ENCODE results near the gene VPS8. TPM values are rescaled to one million over a fixed set of nuclear protein-coding genes. Genes with fewer than 3 reads are reported as not detected.

Gene VPS8
- total RNA-seq, 4 donors from 2014 or later, result 23.7 to 61.8 (median 37.1) TPM

DNA sequence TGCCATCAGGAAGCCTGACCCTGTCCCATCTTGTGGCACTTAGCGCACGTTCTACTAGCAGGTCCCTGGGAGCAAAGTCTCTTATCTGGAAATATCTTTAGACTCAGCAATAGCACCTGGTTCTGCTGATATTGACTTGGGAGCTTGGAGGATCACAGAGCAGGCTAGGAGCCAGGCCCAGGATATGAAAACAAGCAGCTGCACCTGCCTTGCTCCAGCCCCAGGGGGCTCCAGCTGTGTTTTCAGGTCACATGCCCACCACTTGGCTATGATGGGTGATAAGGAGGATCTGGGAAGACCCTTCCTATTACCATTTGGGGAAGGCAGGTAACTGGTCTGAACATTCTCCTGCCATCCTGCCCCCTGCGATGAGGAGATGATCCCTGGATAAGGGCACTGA lies 253.1 kb downstream of the VPS8 start:
- peaks cover 0 to 12% (median 0%) of the 10 kb centered on the region in 4 donors for H3K27me3 ChIP-seq
- H3K9me3 ChIP-seq, result peaks cover 0 to 8% (median 0%) of the 10 kb centered on the region in 3 donors
- no peaks in the 10 kb centered on the region for H3K4me1 ChIP-seq
- H3K4me3 ChIP-seq, result no peak overlapping the region
- no peak for TF ChIP-seq POLR2A (IDR thresholded peaks at IDR 0.05)
- TF ChIP-seq, protein P1, sequence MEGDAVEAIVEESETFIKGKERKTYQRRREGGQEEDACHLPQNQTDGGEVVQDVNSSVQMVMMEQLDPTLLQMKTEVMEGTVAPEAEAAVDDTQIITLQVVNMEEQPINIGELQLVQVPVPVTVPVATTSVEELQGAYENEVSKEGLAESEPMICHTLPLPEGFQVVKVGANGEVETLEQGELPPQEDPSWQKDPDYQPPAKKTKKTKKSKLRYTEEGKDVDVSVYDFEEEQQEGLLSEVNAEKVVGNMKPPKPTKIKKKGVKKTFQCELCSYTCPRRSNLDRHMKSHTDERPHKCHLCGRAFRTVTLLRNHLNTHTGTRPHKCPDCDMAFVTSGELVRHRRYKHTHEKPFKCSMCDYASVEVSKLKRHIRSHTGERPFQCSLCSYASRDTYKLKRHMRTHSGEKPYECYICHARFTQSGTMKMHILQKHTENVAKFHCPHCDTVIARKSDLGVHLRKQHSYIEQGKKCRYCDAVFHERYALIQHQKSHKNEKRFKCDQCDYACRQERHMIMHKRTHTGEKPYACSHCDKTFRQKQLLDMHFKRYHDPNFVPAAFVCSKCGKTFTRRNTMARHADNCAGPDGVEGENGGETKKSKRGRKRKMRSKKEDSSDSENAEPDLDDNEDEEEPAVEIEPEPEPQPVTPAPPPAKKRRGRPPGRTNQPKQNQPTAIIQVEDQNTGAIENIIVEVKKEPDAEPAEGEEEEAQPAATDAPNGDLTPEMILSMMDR (IDR thresholded peaks at IDR 0.05), result no peak
- no peaks in the 10 kb centered on the region for H3K36me3 ChIP-seq
- H3K27ac ChIP-seq, result no peak overlapping the region
- intact Hi-C loops (cut with DNase I), result no loop called here
- 100% methylated on average over 1 of the region's 3 CpGs for WGBS, 2 donors
- no peak for DNase-seq

DNA sequence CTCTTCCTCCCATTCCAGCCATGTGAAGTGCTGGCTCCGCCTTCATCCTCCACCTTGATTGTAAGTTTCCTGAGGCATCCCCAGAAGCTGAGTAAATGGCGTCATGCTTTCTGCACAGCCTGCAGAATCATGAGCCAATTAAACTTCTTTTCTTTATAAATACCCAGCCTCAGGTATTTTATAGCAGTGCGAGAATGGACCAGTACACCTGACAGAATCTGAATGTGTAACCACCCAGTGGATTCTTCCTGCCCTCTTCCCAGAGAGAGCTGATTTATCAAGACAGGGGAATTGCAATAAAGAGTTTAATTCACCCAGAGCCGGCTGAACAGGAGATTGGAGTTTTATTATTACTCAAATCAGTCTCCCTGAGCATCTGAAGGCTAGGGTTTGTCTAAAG lies 254.3 kb downstream of the VPS8 start:
- no peak for DNase-seq
- TF ChIP-seq, protein P1 (IDR thresholded peaks at IDR 0.05), result no peak
- no peak for TF ChIP-seq POLR2A (IDR thresholded peaks at IDR 0.05)
- Histone ChIP-seq H3K9me3 (peaks cover 0 to under 1% (median 0%) of the 10 kb centered on the region in 3 donors), H3K27me3 (peaks cover 0 to 12% (median 0%) of the 10 kb centered on the region in 4 donors), H3K27ac (no peak overlapping the region), H3K4me3 (no peak overlapping the region), H3K4me1 (no peaks in the 10 kb centered on the region), H3K36me3 (no peaks in the 10 kb centered on the region)
- intact Hi-C loops (cut with DNase I), result no loop called here
- 91 to 92% methylated on average over 4 of the region's 4 CpGs for WGBS, 2 donors

DNA sequence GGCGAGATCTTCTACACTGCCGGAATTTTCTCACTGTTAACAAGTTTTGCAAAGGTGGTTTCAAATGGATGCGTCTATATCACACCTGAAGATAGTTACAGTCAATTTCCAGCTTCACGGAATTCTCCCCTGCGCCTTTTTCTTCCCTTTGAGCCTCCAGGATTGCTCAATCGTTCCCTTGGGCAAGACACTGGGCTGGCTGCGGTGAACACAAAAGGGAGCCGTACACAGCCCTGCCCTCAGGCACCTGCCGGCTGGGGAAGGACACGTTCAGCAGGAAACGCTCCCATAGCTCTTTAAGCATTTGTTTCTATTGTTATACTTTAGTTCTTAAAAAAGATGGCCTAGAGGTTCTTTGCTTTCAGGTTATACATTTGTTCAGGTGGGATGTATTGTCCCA lies 255.2 kb downstream of the VPS8 start:
- Histone ChIP-seq H3K9me3 (no peaks in the 10 kb centered on the region), H3K4me3 (no peak overlapping the region), H3K27ac (no peak overlapping the region), H3K27me3 (peaks cover 0 to 12% (median 0%) of the 10 kb centered on the region in 4 donors), H3K36me3 (no peaks in the 10 kb centered on the region), H3K4me1 (no peaks in the 10 kb centered on the region)
- intact Hi-C loops (cut with DNase I), result no loop called here
- TF ChIP-seq, protein P1 (IDR thresholded peaks at IDR 0.05), result no peak
- TF ChIP-seq POLR2A (IDR thresholded peaks at IDR 0.05), result no peak
- 46 to 54% methylated on average over 11 of the region's 11 CpGs for WGBS, 2 donors
- DNase-seq, result no peak

DNA sequence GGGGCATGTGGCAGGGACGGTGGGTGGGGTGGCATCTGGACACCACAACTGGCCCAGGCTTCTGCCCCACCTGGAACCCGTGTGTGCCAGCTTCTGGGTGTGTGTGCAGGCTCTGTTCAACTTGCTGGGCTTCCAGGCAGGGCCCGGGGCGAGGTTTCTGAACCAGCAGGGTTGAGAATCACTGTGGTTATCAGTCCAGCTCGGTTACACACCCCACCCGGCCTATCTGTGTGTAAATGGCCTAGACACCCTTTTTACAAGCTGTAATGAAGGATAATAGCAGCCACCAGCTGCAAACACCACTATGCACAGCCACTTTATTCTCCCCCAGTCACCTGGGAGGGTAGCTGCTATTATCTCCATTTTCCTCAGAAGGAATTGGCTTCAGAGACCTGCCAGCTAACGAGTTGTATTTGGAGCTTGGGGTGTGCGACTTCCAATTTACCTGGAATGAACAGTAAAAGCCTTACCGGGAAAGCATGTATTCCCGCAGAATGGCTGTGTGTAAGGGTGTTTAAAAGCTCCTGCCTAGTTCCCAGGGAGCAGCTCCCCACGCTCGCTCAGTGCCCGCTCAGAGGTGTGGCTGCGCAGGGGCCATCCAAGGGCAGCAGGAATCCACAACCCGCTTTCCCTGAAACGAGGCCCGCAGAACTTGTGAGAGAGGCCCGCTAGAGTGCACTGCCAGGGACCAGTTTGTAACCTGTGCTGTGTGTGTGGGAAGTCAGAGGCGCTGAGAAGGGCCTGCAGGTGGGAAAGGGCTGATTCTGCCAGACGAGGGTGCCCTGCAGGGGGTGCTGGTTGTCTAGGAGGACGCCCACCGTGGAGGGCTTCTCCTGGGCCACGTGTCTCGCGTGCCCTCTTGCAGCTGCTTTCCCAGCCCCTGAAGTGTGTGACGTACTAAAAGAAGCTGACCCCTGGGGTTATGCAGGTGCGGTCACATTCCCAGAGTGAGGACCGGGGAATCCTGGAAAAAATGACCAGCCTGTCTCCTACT lies 257.4 kb downstream of the VPS8 start:
- 74 to 86% methylated on average over 10 of the region's 28 CpGs for WGBS, 2 donors

More for the DNA sequence above, 257.4 kb downstream of the VPS8 start:
- no peak for TF ChIP-seq POLR2A (IDR thresholded peaks at IDR 0.05)
- TF ChIP-seq, protein P1 (IDR thresholded peaks at IDR 0.05), result no peak
- no peaks in the 10 kb centered on the region for H3K9me3 ChIP-seq
- no peak overlapping the region for H3K27ac ChIP-seq
- H3K27me3 ChIP-seq, result peaks cover 0 to 12% (median 0%) of the 10 kb centered on the region in 4 donors
- DNase-seq, result no peak
- H3K36me3 ChIP-seq, result no peaks in the 10 kb centered on the region
- no peaks in the 10 kb centered on the region for H3K4me1 ChIP-seq
- no peak overlapping the region for H3K4me3 ChIP-seq
- intact Hi-C loops (cut with DNase I), result no loop called here

Data from esophagus squamous epithelium (tissue), 5 donors.